Embryonic facial prominence (tissue), 1 donor: ENCODE results near the gene CEMP1.

Experiments used
- DNase-seq: peaks from one replicate; pipeline ENCODE4 v3.0.0-alpha.2; 2016; ENCODE audit errors: extremely low spot score

The CEMP1 gene

GRCh38 chr16:2519711-2520080 lies 11.5 kb downstream of the CEMP1 start:
- DNase-seq: no peak

- DNase-seq: no peak
Observed at GRCh38 chr16:2518823-2519710, 12.1 kb downstream of the CEMP1 start.

GRCh38 chr16:2517954-2518605 lies 13.1 kb downstream of the CEMP1 start:
- DNase-seq: no peak

- no peak for DNase-seq
Observed at GRCh38 chr16:2516391-2517240, 14.6 kb downstream of the CEMP1 start.

- no peak for DNase-seq
Observed at GRCh38 chr16:2515180-2515851, 15.9 kb downstream of the CEMP1 start.

GRCh38 chr16:2514333-2515179 lies 16.7 kb downstream of the CEMP1 start:
- no peak for DNase-seq

- peak; percentile 59 for DNase-seq
Observed at GRCh38 chr16:2513405-2514332, 17.5 kb downstream of the CEMP1 start, which contains the start of gene ATP6V0C. Gene ATP6V0C (plus strand): TSS chr16:2513952. CDS start chr16:2514104, 152 bp downstream.

GRCh38 chr16:2512735-2513404 lies 18.3 kb downstream of the CEMP1 start:
- DNase-seq: no peak

- DNase-seq: no peak
Observed at GRCh38 chr16:2511996-2512734, 19.0 kb downstream of the CEMP1 start.

GRCh38 chr16:2511128-2511800 lies 19.9 kb downstream of the CEMP1 start:
- DNase-seq: no peak

- no peak for DNase-seq
Observed at GRCh38 chr16:2508722-2509400, 22.3 kb downstream of the CEMP1 start.

GRCh38 chr16:2507665-2508064 lies 23.5 kb downstream of the CEMP1 start:
- DNase-seq: no peak

- DNase-seq: no peak
Observed at GRCh38 chr16:2507052-2507659, 24.1 kb downstream of the CEMP1 start.

- DNase-seq: no peak
Observed at GRCh38 chr16:2505695-2506094, 25.5 kb downstream of the CEMP1 start.

GRCh38 chr16:2501946-2502895 lies 29.0 kb downstream of the CEMP1 start:
- DNase-seq: no peak
